Upper lobe of left lung (tissue), 6 donors: ENCODE results near the gene PHLPP2. TPM values are rescaled to one million over a fixed set of nuclear protein-coding genes. Genes with fewer than 3 reads are reported as not detected.
A peak's percentile ranks its signal among the peaks of the same experiment; 100 is the strongest.

Source experiments
- ATAC-seq, 2 donors: fragments of 200-7000 bp; cut with Tn5 transposase; one replicate each; pipeline ENCODE4 v1.9.1; 2022; ENCODE audit warnings: mild to moderate bottlenecking in 2 of 2, moderate library complexity in 2 of 2; ENCODE audit not compliant: low FRiP score in 2 of 2
- DNase-seq, 2 donors: peaks; one replicate each; pipeline ENCODE4 v3.0.0-alpha.2; 2019 to 2020
- H3K27ac ChIP-seq, 4 donors: fragments of 200-600 bp; sonication (generic); one replicate each; pipeline ENCODE4 v1.5.1; 2016 to 2019
- H3K27me3 ChIP-seq, 4 donors: fragments of 200-600 bp; sonication (generic); one replicate each; pipeline ENCODE4 v1.5.1; 2017 to 2019
- H3K36me3 ChIP-seq, 4 donors: fragments of 200-600 bp; sonication (generic); one replicate each; pipeline ENCODE4 v1.5.1; 2016 to 2019
- H3K4me1 ChIP-seq, 4 donors: fragments of 200-600 bp; sonication (generic); one replicate each; pipeline ENCODE4 v1.5.1; 2018 to 2019
- H3K4me3 ChIP-seq, 4 donors: fragments of 200-600 bp; sonication (generic); one replicate each; pipeline ENCODE4 v1.5.1; 2017 to 2019; ENCODE audit warnings: mild to moderate bottlenecking in 2 of 4, moderate library complexity in 1 of 4
- H3K9me3 ChIP-seq, 4 donors: fragments of 200-600 bp; sonication (generic); one replicate each; pipeline ENCODE4 v1.5.1; 2018 to 2019
- EP300 ChIP-seq, 4 donors: sonication (generic); formaldehyde crosslinking; IDR thresholded peaks; one replicate each; pipeline ENCODE4 v1.5.1; 2017; ENCODE audit warnings: antibody characterized with exemption in 4 of 4, control low read depth in 2 of 4
- POLR2A ChIP-seq, 4 donors: fragments of 450-650 bp; IDR thresholded peaks; one replicate each; pipeline ENCODE4 v1.5.1; 2016 to 2017; ENCODE audit warnings: antibody characterized with exemption in 4 of 4, mild to moderate bottlenecking in 2 of 4
- POLR2AphosphoS5 ChIP-seq, 2 donors: sonication (generic); formaldehyde crosslinking; IDR thresholded peaks; one replicate each; pipeline ENCODE4 v1.5.1; 2017; ENCODE audit warnings: antibody characterized with exemption in 2 of 2
- WGBS, 2 donors: methylation state at CpG; one replicate each; pipeline ENCODE4 v1.1.5; 2017 to 2018; 5-methylcytosine and 5-hydroxymethylcytosine counted together
- total RNA-seq, 6 donors: library from RNA; depleted of rRNA in 4 of 6; stranded (reverse); fragments of >200 nt in 4 of 6; gene quantifications; one replicate each; pipeline versions ENCODE4 v1.1.0 to v1.2.1, GENCODE V29; 2016 to 2021
- TF ChIP-seq, protein P1 (sequence below), 6 experiments: fragments of 450-650 bp in 4 of 6; fragments of 200-600 bp in 2 of 6; sonication (generic) in 2 of 6; IDR thresholded peaks; one replicate each; pipeline ENCODE4 v1.5.1; 2016 to 2019; ENCODE audit warnings: antibody characterized with exemption in 6 of 6
- donor health status: DM: no; HTN: no; CAD: no; lungs with moderate emphysema.
- donor health status: DM: no; HTN: yes; CAD: no; lungs with severe emphysema.

PHLPP2 gene
- total RNA-seq, 6 donors from 2014 or later, result 4.2 to 12.6 (median 8.4) TPM

DNA sequence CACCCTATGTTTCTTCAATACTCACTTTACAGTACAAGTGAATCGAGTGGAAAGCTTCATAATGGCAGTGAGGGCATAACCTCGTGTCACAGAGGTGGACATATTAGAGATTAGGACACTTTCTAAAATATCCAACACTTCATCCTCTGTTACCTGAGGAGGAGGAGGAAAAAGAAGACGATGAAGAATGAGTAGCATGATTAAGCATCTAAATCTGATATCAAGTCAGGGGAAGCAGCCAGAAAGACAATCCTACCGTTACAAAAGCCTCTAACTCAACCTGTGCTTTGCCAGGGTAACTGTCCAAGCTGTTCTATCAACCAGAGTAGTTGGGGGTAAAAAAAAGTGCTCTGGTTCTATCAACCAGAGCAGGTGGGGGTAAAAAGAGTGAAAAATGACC lies 23.7 kb upstream of the PHLPP2 start:
- WGBS, 2 donors, result 85 to 86% methylated on average over 4 of the region's 4 CpGs
- Histone ChIP-seq H3K27ac (no peak overlapping the region), H3K4me1 (no peaks in the 10 kb centered on the region), H3K27me3 (no peaks in the 10 kb centered on the region), H3K36me3 (peaks cover 40 to 99% (median 72%) of the 10 kb centered on the region in 4 donors), H3K4me3 (no peak overlapping the region), H3K9me3 (no peaks in the 10 kb centered on the region)
- no peak for TF ChIP-seq EP300 (IDR thresholded peaks at IDR 0.05)
- TF ChIP-seq, protein P1, sequence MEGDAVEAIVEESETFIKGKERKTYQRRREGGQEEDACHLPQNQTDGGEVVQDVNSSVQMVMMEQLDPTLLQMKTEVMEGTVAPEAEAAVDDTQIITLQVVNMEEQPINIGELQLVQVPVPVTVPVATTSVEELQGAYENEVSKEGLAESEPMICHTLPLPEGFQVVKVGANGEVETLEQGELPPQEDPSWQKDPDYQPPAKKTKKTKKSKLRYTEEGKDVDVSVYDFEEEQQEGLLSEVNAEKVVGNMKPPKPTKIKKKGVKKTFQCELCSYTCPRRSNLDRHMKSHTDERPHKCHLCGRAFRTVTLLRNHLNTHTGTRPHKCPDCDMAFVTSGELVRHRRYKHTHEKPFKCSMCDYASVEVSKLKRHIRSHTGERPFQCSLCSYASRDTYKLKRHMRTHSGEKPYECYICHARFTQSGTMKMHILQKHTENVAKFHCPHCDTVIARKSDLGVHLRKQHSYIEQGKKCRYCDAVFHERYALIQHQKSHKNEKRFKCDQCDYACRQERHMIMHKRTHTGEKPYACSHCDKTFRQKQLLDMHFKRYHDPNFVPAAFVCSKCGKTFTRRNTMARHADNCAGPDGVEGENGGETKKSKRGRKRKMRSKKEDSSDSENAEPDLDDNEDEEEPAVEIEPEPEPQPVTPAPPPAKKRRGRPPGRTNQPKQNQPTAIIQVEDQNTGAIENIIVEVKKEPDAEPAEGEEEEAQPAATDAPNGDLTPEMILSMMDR (IDR thresholded peaks at IDR 0.05), result no peak
- TF ChIP-seq POLR2A (IDR thresholded peaks at IDR 0.05), result no peak
- no peak for TF ChIP-seq POLR2AphosphoS5 (IDR thresholded peaks at IDR 0.05)
- ATAC-seq (no peak), DNase-seq (no peak)

DNA sequence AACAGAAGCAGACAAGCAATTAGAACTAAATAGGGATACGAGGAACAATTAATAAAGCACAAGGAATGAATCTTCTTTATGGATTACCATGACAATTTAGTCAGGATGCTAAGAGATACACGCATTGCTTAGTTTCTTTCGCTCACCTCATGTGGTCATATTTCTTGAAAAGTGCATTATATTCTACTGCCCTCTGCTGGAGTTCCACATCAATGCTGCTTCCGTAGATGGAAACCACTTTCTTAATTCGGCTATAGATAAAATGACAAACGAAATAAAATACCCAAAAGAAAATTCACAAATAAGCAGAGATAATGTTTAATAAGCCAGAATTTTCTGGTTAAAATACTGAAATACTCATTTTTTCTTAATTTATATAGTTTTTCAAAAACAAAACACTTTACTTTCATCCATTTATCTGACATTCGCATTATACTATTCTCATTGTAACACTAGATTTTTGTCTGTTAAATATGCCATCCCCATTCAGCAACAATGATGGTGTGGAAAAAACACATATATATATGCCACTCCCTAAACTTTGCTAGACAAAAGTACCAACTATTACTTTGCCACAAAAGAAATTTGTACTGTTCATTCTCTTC lies 22.0 kb upstream of the PHLPP2 start:
- H3K27me3 ChIP-seq, result no peaks in the 10 kb centered on the region
- ATAC-seq, result no peak
- peaks cover 39 to 93% (median 76%) of the 10 kb centered on the region in 4 donors for H3K36me3 ChIP-seq
- no peaks in the 10 kb centered on the region for H3K9me3 ChIP-seq
- H3K27ac ChIP-seq, result no peak overlapping the region
- no peak for DNase-seq
- TF ChIP-seq EP300 (IDR thresholded peaks at IDR 0.05) (no peak), POLR2A (IDR thresholded peaks at IDR 0.05) (no peak), POLR2AphosphoS5 (IDR thresholded peaks at IDR 0.05) (no peak)
- TF ChIP-seq, protein P1 (IDR thresholded peaks at IDR 0.05), result peak in 5 of 6 experiments; percentile 30 to 52 (median 44)
- no peak overlapping the region for H3K4me3 ChIP-seq
- 51 to 60% methylated on average over 7 of the region's 7 CpGs for WGBS, 2 donors
- no peaks in the 10 kb centered on the region for H3K4me1 ChIP-seq

DNA sequence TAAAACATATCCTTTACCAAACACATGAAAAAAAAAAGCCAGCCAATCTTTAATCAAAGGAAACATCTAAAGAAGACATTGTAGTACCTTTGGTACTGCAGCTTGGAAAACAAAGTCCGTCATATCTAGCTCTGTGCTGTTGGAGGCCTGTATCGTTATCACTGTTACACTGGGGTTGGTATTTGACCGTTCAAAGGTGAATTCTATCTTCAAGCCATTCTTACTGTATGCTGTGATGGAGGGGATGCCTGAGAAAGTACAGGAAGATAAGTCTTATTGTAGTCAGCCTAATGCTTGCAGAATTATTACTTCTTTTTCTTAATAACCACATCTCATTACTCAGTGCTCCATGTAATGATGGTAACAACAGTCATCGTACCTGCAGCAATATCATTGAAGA lies 14.4 kb upstream of the PHLPP2 start:
- 96 to 98% methylated on average over 4 of the region's 4 CpGs for WGBS, 2 donors
- no peaks in the 10 kb centered on the region for H3K4me1 ChIP-seq
- no peak for ATAC-seq
- no peaks in the 10 kb centered on the region for H3K27me3 ChIP-seq
- H3K9me3 ChIP-seq, result no peaks in the 10 kb centered on the region
- peaks cover 37 to 78% (median 66%) of the 10 kb centered on the region in 4 donors for H3K36me3 ChIP-seq
- no peak for DNase-seq
- no peak overlapping the region for H3K27ac ChIP-seq
- no peak overlapping the region for H3K4me3 ChIP-seq
- no peak for TF ChIP-seq POLR2A (IDR thresholded peaks at IDR 0.05)
- no peak for TF ChIP-seq POLR2AphosphoS5 (IDR thresholded peaks at IDR 0.05)
- TF ChIP-seq, protein P1 (IDR thresholded peaks at IDR 0.05), result no peak
- no peak for TF ChIP-seq EP300 (IDR thresholded peaks at IDR 0.05)

- H3K27ac ChIP-seq, result no peak overlapping the region
- no peak overlapping the region for H3K4me3 ChIP-seq
- no peaks in the 10 kb centered on the region for H3K9me3 ChIP-seq
- WGBS, 2 donors, result 88 to 98% methylated on average over 6 of the region's 6 CpGs
- no peak for DNase-seq
- no peaks in the 10 kb centered on the region for H3K27me3 ChIP-seq
- no peak for ATAC-seq
- TF ChIP-seq EP300 (IDR thresholded peaks at IDR 0.05) (no peak), POLR2A (IDR thresholded peaks at IDR 0.05) (no peak), POLR2AphosphoS5 (IDR thresholded peaks at IDR 0.05) (no peak)
- TF ChIP-seq, protein P1 (IDR thresholded peaks at IDR 0.05), result no peak
- H3K4me1 ChIP-seq, result no peaks in the 10 kb centered on the region
- H3K36me3 ChIP-seq, result peaks cover 43 to 78% (median 67%) of the 10 kb centered on the region in 4 donors
These were observed 13.0 kb upstream of the PHLPP2 start for GRCh38 chr16:71737501-71737900.

DNA sequence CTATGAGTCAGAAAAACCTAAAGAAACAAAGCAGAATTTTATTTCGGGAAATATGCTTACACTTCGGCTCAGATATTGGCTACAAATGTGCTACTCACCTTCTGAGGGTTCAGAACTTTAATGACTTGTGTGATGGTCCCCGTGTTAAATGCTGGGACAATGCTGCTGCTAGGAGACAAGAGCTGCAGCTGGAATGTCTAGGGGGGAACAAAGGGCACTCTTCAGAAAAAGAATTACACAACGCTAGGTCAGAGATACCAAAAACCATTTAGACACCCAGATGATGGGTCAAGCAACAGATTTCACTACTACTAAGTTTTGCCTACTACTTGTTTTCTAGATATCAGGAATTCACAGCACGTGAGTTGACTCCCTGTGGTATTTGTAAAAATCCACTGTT lies 10.0 kb upstream of the PHLPP2 start:
- DNase-seq (no peak), ATAC-seq (no peak)
- Histone ChIP-seq H3K27ac (no peak overlapping the region), H3K4me3 (no peak overlapping the region), H3K27me3 (no peaks in the 10 kb centered on the region), H3K36me3 (peaks cover 42 to 84% (median 67%) of the 10 kb centered on the region in 4 donors), H3K4me1 (no peaks in the 10 kb centered on the region), H3K9me3 (no peaks in the 10 kb centered on the region)
- no peak for TF ChIP-seq POLR2A (IDR thresholded peaks at IDR 0.05)
- TF ChIP-seq POLR2AphosphoS5 (IDR thresholded peaks at IDR 0.05), result no peak
- TF ChIP-seq EP300 (IDR thresholded peaks at IDR 0.05), result no peak
- TF ChIP-seq, protein P1 (IDR thresholded peaks at IDR 0.05), result no peak
- 82 to 86% methylated on average over 5 of the region's 5 CpGs for whole genome bisulfite sequencing, 2 donors
